ENCODE results near the gene HNRNPA1.
"Not testable (repeated sequence)": the region's sequence is repeated elsewhere in the genome, so short reads cannot be mapped to it uniquely, and the experiment has no call there.

HNRNPA1 gene

GRCh38 chr12:54299515-54300224 lies 19.1 kb downstream of the HNRNPA1 start:
- DNase-seq = no peak

- DNase-seq = no peak
Measured at GRCh38 chr12:54300225-54300731, 19.8 kb downstream of the HNRNPA1 start.

- DNase-seq = peak; percentile 18
Measured at GRCh38 chr12:54300732-54301427, 20.4 kb downstream of the HNRNPA1 start, which contains the start of gene NFE2. Gene NFE2, minus strand, starts transcription at chr12:54301015. Its CDS starts 5,767 bp downstream, at chr12:54295248.

- no peak for DNase-seq
Measured at GRCh38 chr12:54301428-54302048, 21.0 kb downstream of the HNRNPA1 start.

GRCh38 chr12:54303640-54304039 lies 23.1 kb downstream of the HNRNPA1 start:
- no peak for DNase-seq

- no peak for DNase-seq
Measured at GRCh38 chr12:54304187-54304810, 23.8 kb downstream of the HNRNPA1 start.

GRCh38 chr12:54306925-54307741 lies 26.6 kb downstream of the HNRNPA1 start:
- DNase-seq = no peak

GRCh38 chr12:54311051-54311450 lies 30.5 kb downstream of the HNRNPA1 start:
- no peak for DNase-seq

GRCh38 chr12:54312309-54312708 lies 31.8 kb downstream of the HNRNPA1 start:
- DNase-seq = not testable (repeated sequence)

- no peak for DNase-seq
Measured at GRCh38 chr12:54321363-54321762, 40.8 kb downstream of the HNRNPA1 start.

- DNase-seq = peak; percentile 99
Measured at GRCh38 chr12:54324617-54325441, 44.3 kb downstream of the HNRNPA1 start, which contains the start of gene COPZ1. Gene COPZ1, plus strand, starts transcription at chr12:54325131. Its CDS starts 33 bp downstream, at chr12:54325164.

- not testable (repeated sequence) for DNase-seq
Measured at GRCh38 chr12:54325442-54326109, 45.0 kb downstream of the HNRNPA1 start.

GRCh38 chr12:54328595-54329337 lies 48.2 kb downstream of the HNRNPA1 start:
- no peak for DNase-seq

GRCh38 chr12:54329759-54330158 lies 49.2 kb downstream of the HNRNPA1 start:
- no peak for DNase-seq

GRCh38 chr12:54330442-54330841 lies 49.9 kb downstream of the HNRNPA1 start:
- no peak for DNase-seq

- DNase-seq = no peak
Measured at GRCh38 chr12:54331461-54331860, 50.9 kb downstream of the HNRNPA1 start.

- DNase-seq = no peak
Measured at GRCh38 chr12:54333420-54334034, 53.0 kb downstream of the HNRNPA1 start.
